Gastroesophageal sphincter (tissue), 4 donors: ENCODE measurements around the gene C14orf119. TPM values are rescaled to one million over a fixed set of nuclear protein-coding genes. Genes with fewer than 3 reads are reported as not detected.

ENCODE experiments used
- ATAC-seq: fragments of 150-250 bp; one replicate; pipeline ENCODE4 v1.9.1; 2016; ENCODE audit warnings: mild to moderate bottlenecking, moderate library complexity
- H3K27ac ChIP-seq, 4 donors: fragments of 200-600 bp; sonication (generic) in 3 of 4; 1 replicate in 3 of 4; 2 replicates in 1 of 4; pipeline ENCODE4 v1.5.1; 2016 to 2019
- H3K27me3 ChIP-seq: fragments of 200-600 bp; sonication (generic); one replicate; pipeline ENCODE4 v1.5.1; 2019
- H3K36me3 ChIP-seq, 2 donors: fragments of 200-600 bp; sonication (generic); one replicate each; pipeline ENCODE4 v1.5.1; 2019; ENCODE audit warnings: control low read depth in 1 of 2
- H3K4me1 ChIP-seq, 3 donors: fragments of 200-600 bp; sonication (generic); 1 replicate in 2 of 3; 2 replicates in 1 of 3; pipeline ENCODE4 v1.5.1; 2016 to 2019; ENCODE audit warnings: control low read depth in 2 of 3
- H3K4me3 ChIP-seq, 2 donors: fragments of 200-600 bp; sonication (generic); one replicate each; pipeline ENCODE4 v1.5.1; 2019; ENCODE audit warnings: mild to moderate bottlenecking in 1 of 2, moderate library complexity in 1 of 2
- H3K9me3 ChIP-seq, 3 donors: fragments of 200-600 bp; sonication (generic); one replicate each; pipeline ENCODE4 v1.5.1; 2017 to 2019; ENCODE audit warnings: control low read depth in 2 of 3
- EP300 ChIP-seq: sonication (generic); formaldehyde crosslinking; IDR thresholded peaks from one replicate; pipeline ENCODE4 v1.6.1; 2017; ENCODE audit warnings: antibody characterized with exemption, mild to moderate bottlenecking
- POLR2A ChIP-seq, 2 donors: fragments of 450-650 bp; IDR thresholded peaks; one replicate each; pipeline ENCODE4 v1.6.1; 2017; ENCODE audit warnings: antibody characterized with exemption in 2 of 2, mild to moderate bottlenecking in 2 of 2, moderate library complexity in 1 of 2
- POLR2AphosphoS5 ChIP-seq: sonication (generic); formaldehyde crosslinking; IDR thresholded peaks from one replicate; pipeline ENCODE4 v1.6.1; 2017; ENCODE audit warnings: antibody characterized with exemption
- WGBS, 2 donors: methylation state at CpG; one replicate each; pipeline ENCODE4 v1.1.5; 2018; ENCODE audit warnings: low coverage in 1 of 2; 5-methylcytosine and 5-hydroxymethylcytosine counted together
- total RNA-seq, 4 donors: library from RNA; depleted of rRNA; stranded (reverse); fragments of >200 nt; gene quantifications; one replicate each; pipeline ENCODE4 v1.1.0, GENCODE V29; 2016
- TF ChIP-seq, protein P1 (sequence below), 4 experiments: fragments of 200-600 bp in 2 of 4; fragments of 450-650 bp in 2 of 4; sonication (generic) in 1 of 4; IDR thresholded peaks; one replicate each; pipeline ENCODE4 v1.5.1; 2017 to 2019; ENCODE audit warnings: antibody characterized with exemption in 4 of 4, mild to moderate bottlenecking in 2 of 4, moderate library complexity in 2 of 4

Gene C14orf119
- total RNA-seq, 4 donors from 2014 or later, result 31.3 to 38.2 (median 33.4) TPM

DNA sequence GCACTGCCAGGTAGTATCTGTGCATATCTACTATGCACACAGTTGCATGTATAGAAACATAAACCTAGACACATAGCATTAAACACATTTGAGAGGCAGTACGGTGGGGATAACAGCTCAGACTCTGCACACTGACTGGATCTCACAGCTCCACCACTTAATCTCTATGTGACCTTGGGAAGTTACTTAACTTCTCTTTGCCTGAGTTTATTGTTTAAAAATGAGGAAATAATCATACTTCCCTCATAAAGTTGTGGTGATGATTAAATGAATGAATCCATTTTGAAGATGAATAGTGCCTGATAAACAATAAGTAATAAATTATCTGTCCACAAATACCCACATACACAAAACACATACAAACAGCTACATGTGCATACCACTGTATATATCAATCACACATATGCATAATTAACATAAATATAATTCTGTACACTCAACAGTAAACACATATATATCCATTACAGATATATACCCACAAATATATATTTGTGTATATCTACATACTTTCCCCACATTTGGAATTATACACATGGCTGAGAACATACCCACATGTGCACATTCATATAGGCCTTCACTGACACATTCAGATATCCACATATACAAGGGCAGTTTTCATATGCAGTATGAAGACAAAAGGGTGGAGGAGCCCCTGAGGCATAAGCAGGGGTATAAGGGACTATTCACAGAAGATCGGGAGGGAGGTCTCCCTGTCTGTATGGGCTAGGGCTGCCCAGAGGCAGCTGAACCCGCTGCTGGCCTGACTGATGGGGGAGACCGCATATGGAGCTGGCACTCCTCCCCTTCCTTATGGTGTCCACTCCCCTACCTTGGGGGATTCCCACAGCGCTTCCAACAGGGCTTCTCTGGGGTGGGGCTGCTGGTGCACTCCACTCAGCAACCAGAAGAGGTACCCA, 43.9 kb upstream of the C14orf119 start:
- no peak overlapping the region for H3K4me3 ChIP-seq
- H3K36me3 ChIP-seq, result no peaks in the 10 kb centered on the region
- no peak for TF ChIP-seq POLR2AphosphoS5
- TF ChIP-seq, protein P1, sequence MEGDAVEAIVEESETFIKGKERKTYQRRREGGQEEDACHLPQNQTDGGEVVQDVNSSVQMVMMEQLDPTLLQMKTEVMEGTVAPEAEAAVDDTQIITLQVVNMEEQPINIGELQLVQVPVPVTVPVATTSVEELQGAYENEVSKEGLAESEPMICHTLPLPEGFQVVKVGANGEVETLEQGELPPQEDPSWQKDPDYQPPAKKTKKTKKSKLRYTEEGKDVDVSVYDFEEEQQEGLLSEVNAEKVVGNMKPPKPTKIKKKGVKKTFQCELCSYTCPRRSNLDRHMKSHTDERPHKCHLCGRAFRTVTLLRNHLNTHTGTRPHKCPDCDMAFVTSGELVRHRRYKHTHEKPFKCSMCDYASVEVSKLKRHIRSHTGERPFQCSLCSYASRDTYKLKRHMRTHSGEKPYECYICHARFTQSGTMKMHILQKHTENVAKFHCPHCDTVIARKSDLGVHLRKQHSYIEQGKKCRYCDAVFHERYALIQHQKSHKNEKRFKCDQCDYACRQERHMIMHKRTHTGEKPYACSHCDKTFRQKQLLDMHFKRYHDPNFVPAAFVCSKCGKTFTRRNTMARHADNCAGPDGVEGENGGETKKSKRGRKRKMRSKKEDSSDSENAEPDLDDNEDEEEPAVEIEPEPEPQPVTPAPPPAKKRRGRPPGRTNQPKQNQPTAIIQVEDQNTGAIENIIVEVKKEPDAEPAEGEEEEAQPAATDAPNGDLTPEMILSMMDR (IDR thresholded peaks at IDR 0.05), result no peak
- H3K9me3 ChIP-seq, result no peaks in the 10 kb centered on the region
- H3K27ac ChIP-seq, result no peak overlapping the region
- peaks cover 13% of the 10 kb centered on the region for H3K27me3 ChIP-seq
- H3K4me1 ChIP-seq, result peaks cover 0 to 15% (median 5%) of the 10 kb centered on the region in 3 donors
- 45 to 86% methylated on average over 1 to 3 of the region's 5 CpGs for WGBS, 2 donors
- ATAC-seq, result no peak

DNA sequence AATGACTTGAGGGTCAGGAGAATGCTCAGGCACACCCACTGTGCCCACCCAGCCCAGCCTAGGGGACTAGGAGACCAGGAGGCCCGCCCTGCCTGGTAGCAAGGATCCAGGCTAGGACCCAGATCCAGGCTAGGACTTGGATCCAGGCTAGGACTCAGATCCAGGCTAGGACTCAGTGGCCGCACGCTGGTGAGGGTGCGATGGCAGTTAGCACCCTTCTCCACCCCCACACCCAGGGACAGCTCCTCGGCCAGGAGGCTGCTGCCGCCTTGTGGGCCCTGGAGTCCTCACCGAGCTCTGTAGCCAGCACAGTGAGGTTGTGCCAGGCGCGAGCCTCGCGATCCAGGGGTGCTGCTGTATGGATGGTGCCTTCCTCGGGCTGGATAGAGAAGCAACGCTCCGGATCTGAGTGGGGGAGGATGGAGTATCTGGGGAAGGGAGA, 43.1 kb upstream of the C14orf119 start:
- Histone ChIP-seq H3K4me3 (no peak overlapping the region), H3K27me3 (peaks cover 11% of the 10 kb centered on the region), H3K27ac (no peak overlapping the region), H3K4me1 (peaks cover 0 to 23% (median 10%) of the 10 kb centered on the region in 3 donors), H3K36me3 (no peaks in the 10 kb centered on the region), H3K9me3 (no peaks in the 10 kb centered on the region)
- ATAC-seq, result no peak
- TF ChIP-seq POLR2AphosphoS5, result no peak
- TF ChIP-seq, protein P1 (IDR thresholded peaks at IDR 0.05), result peak in 2 of 4 experiments; percentile 4 to 32
- no CpG with 5 or more reads among the region's 14 CpGs for WGBS, 2 donors

DNA sequence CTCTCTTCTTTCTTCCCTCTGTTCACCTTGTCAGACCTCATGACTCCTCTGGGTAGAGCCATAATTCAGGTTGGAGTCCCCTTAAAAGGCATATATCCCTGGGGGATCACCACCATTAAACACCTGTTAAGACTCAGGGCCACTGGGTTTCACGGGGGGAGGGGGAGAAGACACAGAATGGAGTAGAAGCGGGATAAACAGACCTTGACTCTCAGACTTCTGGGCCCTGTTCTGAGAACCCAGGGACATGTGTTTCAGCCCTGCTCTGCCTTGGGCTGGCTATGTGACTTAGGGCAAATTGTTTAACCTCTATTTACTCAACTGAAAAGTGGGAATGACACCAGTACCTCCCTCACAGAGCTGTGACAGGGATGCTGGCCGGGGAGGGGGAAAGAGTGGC, 42.6 kb upstream of the C14orf119 start:
- Histone ChIP-seq H3K27me3 (peaks cover 7% of the 10 kb centered on the region), H3K27ac (no peak overlapping the region), H3K4me1 (peaks cover 0 to 22% (median 10%) of the 10 kb centered on the region in 3 donors), H3K4me3 (no peak overlapping the region), H3K36me3 (no peaks in the 10 kb centered on the region), H3K9me3 (no peaks in the 10 kb centered on the region)
- WGBS, 2 donors, result 64 to 92% methylated on average over 2 to 3 of the region's 3 CpGs
- TF ChIP-seq POLR2A (IDR thresholded peaks at IDR 0.05) (no peak), POLR2AphosphoS5 (no peak), EP300 (no peak)
- TF ChIP-seq, protein P1 (IDR thresholded peaks at IDR 0.05), result no peak
- no peak for ATAC-seq

- Histone ChIP-seq H3K9me3 (no peaks in the 10 kb centered on the region), H3K4me1 (peaks cover 0 to 26% (median 10%) of the 10 kb centered on the region in 3 donors), H3K36me3 (no peaks in the 10 kb centered on the region), H3K27me3 (no peaks in the 10 kb centered on the region), H3K4me3 (no peak overlapping the region), H3K27ac (no peak overlapping the region)
- no peak for ATAC-seq
- 100% methylated on average over 2 of the region's 10 CpGs; no CpG with 5 or more reads in 1 of the 2 donors for WGBS, 2 donors
- no peak for TF ChIP-seq POLR2A (IDR thresholded peaks at IDR 0.05)
- TF ChIP-seq POLR2AphosphoS5, result no peak
- TF ChIP-seq EP300, result no peak
- TF ChIP-seq, protein P1 (IDR thresholded peaks at IDR 0.05), result no peak
These were observed 41.9 kb upstream of the C14orf119 start for GRCh38 chr14:23053426-23053825.
